GM12872 (cell line): ENCODE results near the gene TPT1.
A peak's percentile ranks its signal among the peaks of the same experiment; 100 is the strongest.

ENCODE experiments used
- TF ChIP-seq, protein P1 (sequence below): IDR thresholded peaks from 3 replicates; pipeline ENCODE4 v1.5.1; 2011; ENCODE audit warnings: low read depth, mild to moderate bottlenecking, low read length, moderate library complexity; ENCODE audit not compliant: insufficient read depth

The TPT1 gene

DNA sequence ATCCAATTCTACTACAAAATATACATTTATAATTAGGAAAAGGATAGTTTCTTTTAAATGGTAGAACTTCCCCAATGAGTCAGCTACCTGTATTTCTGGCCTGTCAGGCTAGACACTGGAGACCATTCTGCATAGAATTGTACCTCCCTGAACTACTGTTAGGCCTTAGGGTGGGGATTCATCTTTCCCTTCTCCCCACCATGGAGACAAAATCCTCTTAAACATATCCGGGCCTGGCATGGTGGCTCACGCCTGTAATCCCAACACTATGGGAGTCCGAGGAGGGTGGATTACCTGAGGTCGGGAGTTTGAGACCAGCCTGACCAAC lies 24.5 kb upstream of the TPT1 start:
- TF ChIP-seq, protein P1, sequence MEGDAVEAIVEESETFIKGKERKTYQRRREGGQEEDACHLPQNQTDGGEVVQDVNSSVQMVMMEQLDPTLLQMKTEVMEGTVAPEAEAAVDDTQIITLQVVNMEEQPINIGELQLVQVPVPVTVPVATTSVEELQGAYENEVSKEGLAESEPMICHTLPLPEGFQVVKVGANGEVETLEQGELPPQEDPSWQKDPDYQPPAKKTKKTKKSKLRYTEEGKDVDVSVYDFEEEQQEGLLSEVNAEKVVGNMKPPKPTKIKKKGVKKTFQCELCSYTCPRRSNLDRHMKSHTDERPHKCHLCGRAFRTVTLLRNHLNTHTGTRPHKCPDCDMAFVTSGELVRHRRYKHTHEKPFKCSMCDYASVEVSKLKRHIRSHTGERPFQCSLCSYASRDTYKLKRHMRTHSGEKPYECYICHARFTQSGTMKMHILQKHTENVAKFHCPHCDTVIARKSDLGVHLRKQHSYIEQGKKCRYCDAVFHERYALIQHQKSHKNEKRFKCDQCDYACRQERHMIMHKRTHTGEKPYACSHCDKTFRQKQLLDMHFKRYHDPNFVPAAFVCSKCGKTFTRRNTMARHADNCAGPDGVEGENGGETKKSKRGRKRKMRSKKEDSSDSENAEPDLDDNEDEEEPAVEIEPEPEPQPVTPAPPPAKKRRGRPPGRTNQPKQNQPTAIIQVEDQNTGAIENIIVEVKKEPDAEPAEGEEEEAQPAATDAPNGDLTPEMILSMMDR = no peak

DNA sequence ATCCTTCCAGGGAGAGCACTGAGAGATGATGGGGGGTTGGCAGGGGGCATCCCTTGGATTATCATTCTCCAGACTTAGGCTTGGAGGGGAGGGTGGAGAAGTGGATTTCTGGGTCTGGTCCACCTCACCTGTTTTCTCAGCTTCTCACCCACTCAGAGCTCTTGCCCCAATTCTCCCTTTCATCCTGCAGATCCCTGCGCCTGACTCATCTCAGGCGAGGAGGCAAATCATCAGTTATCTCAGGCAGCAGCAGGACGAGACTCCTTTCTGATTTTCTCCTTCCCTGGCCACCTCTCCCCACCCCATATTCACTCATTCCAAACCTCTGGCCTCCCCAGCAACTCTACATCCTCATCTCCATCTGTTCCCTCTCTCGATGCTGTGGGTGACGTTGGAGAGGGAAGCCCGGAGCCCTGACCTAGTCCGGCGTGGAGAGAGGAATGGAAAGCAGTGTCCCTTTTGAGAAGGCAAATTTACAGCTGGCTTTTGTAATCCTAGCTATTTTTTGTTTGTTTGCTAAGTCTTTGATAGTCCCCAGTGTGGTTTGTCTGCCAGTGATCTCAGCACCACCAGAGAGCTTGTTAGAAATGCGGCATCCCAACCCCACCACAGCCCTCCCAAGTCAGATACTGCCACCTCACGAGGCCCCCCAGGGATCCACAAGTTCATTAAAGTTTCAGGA lies 24.0 kb upstream of the TPT1 start:
- TF ChIP-seq, protein P1 = no peak

DNA sequence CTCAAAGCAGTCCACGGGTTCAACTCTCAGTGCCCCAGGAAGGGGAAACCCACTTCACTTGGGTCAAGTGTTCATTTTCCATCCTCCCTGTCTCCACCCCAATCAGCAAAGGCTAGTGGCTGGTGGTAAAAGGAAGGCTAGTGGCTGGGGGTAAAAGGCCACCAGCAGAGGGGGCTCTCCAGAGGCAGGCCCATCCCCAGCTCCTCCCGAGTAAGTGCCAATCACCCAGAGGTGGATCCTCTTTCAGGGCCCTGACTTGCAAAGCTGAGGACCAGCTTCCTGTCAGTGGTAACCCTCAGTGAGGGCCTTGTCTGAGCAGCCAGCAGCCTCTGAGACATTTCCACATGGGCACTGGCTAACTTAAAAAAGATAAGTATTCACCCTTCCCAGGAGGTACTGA lies 22.0 kb upstream of the TPT1 start:
- TF ChIP-seq, protein P1 = peak; percentile 48

DNA sequence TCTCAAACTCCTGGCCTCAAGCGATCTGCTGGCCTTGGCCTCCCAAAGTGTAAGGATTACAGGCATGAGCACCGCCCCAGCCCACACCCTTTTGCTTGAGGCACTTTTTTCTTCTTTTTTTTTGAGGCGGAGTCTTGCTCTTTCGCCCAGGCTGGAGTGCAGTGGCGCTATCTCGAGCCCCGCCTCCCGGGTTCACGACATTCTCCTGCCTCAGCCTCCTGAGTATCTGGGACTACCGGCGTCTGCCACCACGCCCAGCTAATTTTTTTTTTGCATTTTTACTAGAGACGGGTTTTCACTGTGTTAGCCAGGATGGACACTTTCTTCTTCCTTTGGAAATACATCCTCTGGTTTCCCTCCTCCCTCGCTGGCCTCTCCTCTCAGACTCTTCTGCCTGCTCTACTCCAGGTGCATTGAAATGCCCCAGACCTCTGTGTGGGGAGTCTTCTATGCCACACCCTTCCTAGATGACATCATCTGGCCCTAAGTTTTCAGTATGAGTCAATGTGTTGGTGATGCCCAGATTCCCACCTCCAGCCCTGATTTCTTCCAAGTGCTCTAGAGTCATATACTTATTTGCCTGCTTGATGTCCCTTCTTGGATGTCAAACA lies 20.7 kb upstream of the TPT1 start:
- TF ChIP-seq, protein P1 = no peak

DNA sequence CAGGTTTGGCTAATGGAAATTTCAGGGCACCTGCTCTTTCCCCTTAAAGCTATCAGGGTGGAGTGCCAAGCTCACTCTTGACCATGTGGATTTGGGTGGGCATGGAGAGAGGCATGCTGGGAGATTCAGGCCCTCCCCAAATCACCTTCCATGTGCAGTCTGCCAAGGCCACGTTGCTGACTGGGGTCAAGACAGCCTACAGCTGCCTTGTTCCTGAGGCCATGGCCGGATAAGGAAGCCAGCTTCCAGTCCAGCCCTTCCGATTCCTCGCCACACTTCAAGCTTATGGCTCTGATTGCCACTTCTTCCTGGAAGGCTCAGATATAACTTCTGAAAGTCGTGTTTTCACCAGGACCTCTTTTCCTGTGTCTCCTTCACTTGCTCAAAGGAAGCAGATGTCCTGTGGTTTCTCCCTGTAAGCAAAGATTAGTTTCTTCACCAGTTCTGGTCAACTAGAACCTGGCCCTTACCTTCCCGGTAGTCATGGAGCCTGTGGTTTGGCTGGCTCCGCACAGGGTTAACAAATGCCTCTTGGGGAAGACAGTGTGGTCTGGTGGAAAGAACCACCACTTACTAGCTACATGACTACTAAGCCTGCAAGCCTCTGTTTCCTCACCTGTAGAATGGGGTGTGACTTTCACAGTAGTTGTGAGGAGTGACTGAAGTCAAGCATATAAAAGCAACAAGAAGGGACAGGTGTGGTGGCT lies 16.1 kb upstream of the TPT1 start:
- TF ChIP-seq, protein P1 = no peak

DNA sequence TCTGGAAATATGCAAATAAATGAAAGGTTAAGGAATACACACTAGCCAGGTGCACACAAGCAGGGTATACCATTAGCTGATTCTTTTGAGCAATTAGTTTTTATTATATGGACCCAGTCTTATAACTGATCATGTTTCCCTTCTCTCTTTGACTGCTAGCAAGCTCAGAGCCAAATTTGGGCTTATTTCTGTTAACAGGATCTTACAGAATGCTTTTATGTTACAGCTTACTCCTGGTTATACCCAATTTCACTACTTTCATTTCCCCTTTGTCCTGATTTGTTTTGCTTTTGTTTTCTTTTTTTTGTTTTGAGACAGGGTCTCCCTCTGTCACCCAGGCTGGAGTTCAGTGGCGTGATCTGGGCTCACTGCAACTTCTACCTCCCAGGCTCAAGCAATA lies 12.9 kb upstream of the TPT1 start:
- TF ChIP-seq, protein P1 = no peak

DNA sequence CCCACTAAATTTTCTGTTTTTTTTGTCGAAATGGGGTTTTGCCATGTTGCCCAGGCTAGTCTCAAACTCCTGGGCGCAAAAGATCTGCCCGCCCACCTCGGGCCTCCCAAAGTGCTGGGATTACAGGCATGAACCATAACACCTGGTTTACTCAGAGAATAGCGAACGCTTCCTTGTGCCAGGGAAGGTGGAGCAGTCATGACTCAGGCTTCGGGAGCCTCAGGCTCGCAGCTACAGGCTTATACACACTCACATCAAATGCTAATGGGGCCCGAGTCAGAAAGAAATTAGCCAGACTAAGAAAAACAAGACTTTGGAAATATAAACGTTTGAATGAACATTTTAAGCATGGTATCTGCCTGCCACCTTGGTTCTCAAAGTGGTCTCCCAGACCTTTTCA lies 11.0 kb upstream of the TPT1 start:
- TF ChIP-seq, protein P1 = no peak
